ENCODE measurements around the gene FADS6. TPM values are rescaled to one million over a fixed set of nuclear protein-coding genes. Genes with fewer than 3 reads are reported as not detected.

The FADS6 gene
- total and polyA plus RNA-seq, 2 of the 13 experiments (the other 11 are each of a cell fraction or from before 2014, with no cell fraction given): 0.11 TPM

DNA sequence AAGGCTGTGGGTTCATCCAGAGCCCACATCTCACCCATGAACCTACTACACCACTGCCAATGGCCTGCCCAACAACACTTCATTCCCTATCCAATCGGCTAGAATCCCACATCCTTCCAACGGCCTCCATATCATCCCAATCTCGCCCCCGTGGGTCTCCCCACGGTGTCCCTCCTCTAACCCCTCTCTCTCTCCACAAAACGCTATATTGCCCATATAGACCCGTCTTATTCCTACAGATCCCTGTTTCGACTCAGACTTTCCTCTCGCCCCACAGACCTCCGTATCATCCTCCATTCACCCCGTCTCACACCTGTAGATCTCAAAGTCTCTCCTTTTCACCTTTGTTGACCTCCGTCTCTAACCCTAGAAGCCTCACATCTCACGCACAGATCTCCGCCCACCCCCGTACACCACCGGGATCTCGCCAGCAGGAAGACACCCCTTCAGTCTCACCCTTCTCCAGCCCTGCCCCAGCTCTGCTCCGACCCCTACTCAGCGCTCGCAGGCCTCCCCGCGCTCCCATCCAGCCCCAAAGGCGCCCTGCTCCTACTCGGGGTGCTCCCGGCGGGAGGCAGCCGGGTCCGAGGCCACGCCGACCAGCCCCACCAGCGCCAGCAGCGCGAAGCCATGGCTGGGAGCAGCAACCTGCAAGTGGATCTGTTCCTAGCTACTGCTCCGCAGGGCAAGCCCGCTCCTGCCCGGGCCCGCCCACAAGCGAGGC, 21.0 kb downstream of the FADS6 start, which contains the start of gene FDXR (continued):
- TF ChIP-seq, protein P1, sequence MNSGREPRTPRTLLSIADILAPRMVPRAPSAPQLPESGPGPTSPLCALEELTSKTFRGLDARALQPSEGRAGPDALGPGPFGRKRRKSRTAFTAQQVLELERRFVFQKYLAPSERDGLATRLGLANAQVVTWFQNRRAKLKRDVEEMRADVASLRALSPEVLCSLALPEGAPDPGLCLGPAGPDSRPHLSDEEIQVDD (CRISPR knock-in tag; IDR thresholded peaks at IDR 0.05; ENCODE audit: borderline replicate concordance): 0 out of 2 replicates have a peak, but pooled peaks have one; percentile 27
- TF ChIP-seq, protein P2, sequence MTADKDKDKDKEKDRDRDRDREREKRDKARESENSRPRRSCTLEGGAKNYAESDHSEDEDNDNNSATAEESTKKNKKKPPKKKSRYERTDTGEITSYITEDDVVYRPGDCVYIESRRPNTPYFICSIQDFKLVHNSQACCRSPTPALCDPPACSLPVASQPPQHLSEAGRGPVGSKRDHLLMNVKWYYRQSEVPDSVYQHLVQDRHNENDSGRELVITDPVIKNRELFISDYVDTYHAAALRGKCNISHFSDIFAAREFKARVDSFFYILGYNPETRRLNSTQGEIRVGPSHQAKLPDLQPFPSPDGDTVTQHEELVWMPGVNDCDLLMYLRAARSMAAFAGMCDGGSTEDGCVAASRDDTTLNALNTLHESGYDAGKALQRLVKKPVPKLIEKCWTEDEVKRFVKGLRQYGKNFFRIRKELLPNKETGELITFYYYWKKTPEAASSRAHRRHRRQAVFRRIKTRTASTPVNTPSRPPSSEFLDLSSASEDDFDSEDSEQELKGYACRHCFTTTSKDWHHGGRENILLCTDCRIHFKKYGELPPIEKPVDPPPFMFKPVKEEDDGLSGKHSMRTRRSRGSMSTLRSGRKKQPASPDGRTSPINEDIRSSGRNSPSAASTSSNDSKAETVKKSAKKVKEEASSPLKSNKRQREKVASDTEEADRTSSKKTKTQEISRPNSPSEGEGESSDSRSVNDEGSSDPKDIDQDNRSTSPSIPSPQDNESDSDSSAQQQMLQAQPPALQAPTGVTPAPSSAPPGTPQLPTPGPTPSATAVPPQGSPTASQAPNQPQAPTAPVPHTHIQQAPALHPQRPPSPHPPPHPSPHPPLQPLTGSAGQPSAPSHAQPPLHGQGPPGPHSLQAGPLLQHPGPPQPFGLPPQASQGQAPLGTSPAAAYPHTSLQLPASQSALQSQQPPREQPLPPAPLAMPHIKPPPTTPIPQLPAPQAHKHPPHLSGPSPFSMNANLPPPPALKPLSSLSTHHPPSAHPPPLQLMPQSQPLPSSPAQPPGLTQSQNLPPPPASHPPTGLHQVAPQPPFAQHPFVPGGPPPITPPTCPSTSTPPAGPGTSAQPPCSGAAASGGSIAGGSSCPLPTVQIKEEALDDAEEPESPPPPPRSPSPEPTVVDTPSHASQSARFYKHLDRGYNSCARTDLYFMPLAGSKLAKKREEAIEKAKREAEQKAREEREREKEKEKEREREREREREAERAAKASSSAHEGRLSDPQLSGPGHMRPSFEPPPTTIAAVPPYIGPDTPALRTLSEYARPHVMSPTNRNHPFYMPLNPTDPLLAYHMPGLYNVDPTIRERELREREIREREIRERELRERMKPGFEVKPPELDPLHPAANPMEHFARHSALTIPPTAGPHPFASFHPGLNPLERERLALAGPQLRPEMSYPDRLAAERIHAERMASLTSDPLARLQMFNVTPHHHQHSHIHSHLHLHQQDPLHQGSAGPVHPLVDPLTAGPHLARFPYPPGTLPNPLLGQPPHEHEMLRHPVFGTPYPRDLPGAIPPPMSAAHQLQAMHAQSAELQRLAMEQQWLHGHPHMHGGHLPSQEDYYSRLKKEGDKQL (CRISPR knock-in tag; IDR thresholded peaks at IDR 0.05; ENCODE audit: low read depth): no peak; the same call in 1 of the 2 replicates
- TF ChIP-seq KAT8 (CRISPR knock-in tag; IDR thresholded peaks at IDR 0.05): no peak
- TF ChIP-seq FOXC1 (CRISPR knock-in tag; IDR thresholded peaks at IDR 0.05; ENCODE audit: borderline replicate concordance): no peak
- no peak for TF ChIP-seq SYNCRIP (IDR thresholded peaks at IDR 0.05; ENCODE audit: insufficient read depth, low read depth, low read length)
- TF ChIP-seq IRF1 (CRISPR knock-in tag; IDR thresholded peaks at IDR 0.05; ENCODE audit: low read depth): 0 out of 2 replicates have a peak, but pooled peaks have one; percentile 69
- TF ChIP-seq ZNF530 (CRISPR knock-in tag; IDR thresholded peaks at IDR 0.05; ENCODE audit: low read depth): 0 out of 2 replicates have a peak, but pooled peaks have one; percentile 54
- TF ChIP-seq HOXA7 (CRISPR knock-in tag; IDR thresholded peaks at IDR 0.05): no peak
- TF ChIP-seq, protein P3, sequence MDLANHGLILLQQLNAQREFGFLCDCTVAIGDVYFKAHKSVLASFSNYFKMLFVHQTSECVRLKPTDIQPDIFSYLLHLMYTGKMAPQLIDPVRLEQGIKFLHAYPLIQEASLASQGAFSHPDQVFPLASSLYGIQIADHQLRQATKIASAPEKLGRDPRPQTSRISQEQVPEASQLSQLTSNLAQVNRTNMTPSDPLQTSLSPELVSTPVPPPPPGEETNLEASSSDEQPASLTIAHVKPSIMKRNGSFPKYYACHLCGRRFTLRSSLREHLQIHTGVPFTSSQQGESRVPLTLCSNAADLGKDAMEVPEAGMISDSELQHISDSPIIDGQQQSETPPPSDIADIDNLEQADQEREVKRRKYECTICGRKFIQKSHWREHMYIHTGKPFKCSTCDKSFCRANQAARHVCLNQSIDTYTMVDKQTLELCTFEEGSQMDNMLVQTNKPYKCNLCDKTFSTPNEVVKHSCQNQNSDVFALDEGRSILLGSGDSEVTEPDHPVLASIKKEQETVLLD (CRISPR knock-in tag; IDR thresholded peaks at IDR 0.05; ENCODE audit: low read depth): peak; percentile 48; the same call in 1 of the 2 replicates
- no peak; the same call in 1 of the 2 replicates for TF ChIP-seq ZBTB14 (CRISPR knock-in tag; IDR thresholded peaks at IDR 0.05)
- TF ChIP-seq ASH2L (IDR thresholded peaks at IDR 0.05; ENCODE audit: insufficient read length, low read depth, low read length): peak; percentile 50
- no peak for TF ChIP-seq SRSF4 (IDR thresholded peaks at IDR 0.05; ENCODE audit: low read depth, low read length, poor library complexity, severe bottlenecking)
- no peak for TF ChIP-seq ZNF18 (CRISPR knock-in tag; IDR thresholded peaks at IDR 0.05; ENCODE audit: insufficient replicate concordance)
- TF ChIP-seq SP4 (CRISPR knock-in tag; IDR thresholded peaks at IDR 0.05): peak; percentile 88
